Left ventricle myocardium inferior (tissue), 1 donor: ENCODE measurements around the gene ELMO1. TPM values are rescaled to one million over a fixed set of nuclear protein-coding genes. Genes with fewer than 3 reads are reported as not detected.
A peak's percentile ranks its signal among the peaks of the same experiment; 100 is the strongest.

ENCODE experiments used
- DNase-seq: peaks from one replicate; pipeline ENCODE4 v3.0.0-alpha.2; 2020
- H3K27ac ChIP-seq: fragments of 200-600 bp; replicated peaks from 2 replicates; pipeline ENCODE4 v1.8.0; 2021
- H3K27me3 ChIP-seq: fragments of 200-600 bp; 2 replicates; pipeline ENCODE4 v1.8.0; 2021; ENCODE audit warnings: low read depth
- H3K36me3 ChIP-seq: fragments of 200-600 bp; 2 replicates; pipeline ENCODE4 v1.8.0; 2021
- H3K4me1 ChIP-seq: fragments of 200-600 bp; 2 replicates; pipeline ENCODE4 v1.8.0; 2021
- H3K4me3 ChIP-seq: fragments of 200-600 bp; 2 replicates; pipeline ENCODE4 v1.8.0; 2021; ENCODE audit warnings: mild to moderate bottlenecking, moderate library complexity
- H3K9me3 ChIP-seq: fragments of 200-600 bp; replicated peaks from 2 replicates; pipeline ENCODE4 v1.8.0; 2021
- CTCF ChIP-seq: fragments of 200-600 bp; IDR thresholded peaks from 2 replicates; pipeline ENCODE4 v1.8.0; 2021; ENCODE audit warnings: antibody characterized with exemption, mild to moderate bottlenecking, borderline replicate concordance
- intact Hi-C: fragments of 100-400 bp; cut with micrococcal nuclease; formaldehyde crosslinking; loops from one replicate; pipeline ENCODE4 v1.11.0; 2022
- total RNA-seq: library from RNA; stranded (reverse); fragmentation: NEBNext Ultra II Directional; extraction: Animal tissue kit (Norgen Biotek cat#: 25700); gene quantifications from one replicate; pipeline ENCODE4 v1.2.1, GENCODE V29; 2021
- donor health status: DM: no; HTN: yes; CAD: no; lungs with severe emphysema.

ELMO1 gene
- total RNA-seq, 1 donor from 2014 or later: 10.0 TPM

- DNase-seq: no peak
- Histone ChIP-seq H3K27me3 (no peaks in the 10 kb centered on the region), H3K36me3 (no peaks in the 10 kb centered on the region), H3K9me3 (no peaks in the 10 kb centered on the region), H3K27ac (peak overlapping the region; percentile 60), H3K4me1 (peaks cover 81% of the 10 kb centered on the region), H3K4me3 (no peak overlapping the region)
- intact Hi-C loops: no loop called here
- TF ChIP-seq CTCF: no peak
Measured at GRCh38 chr7:37285706-37286453, 162.8 kb downstream of the ELMO1 start.

GRCh38 chr7:37284805-37285231 is 163.8 kb downstream of the ELMO1 start:
- TF ChIP-seq CTCF: peak; percentile 83
- Histone ChIP-seq H3K4me3 (no peak overlapping the region), H3K9me3 (no peaks in the 10 kb centered on the region), H3K4me1 (peaks cover 75% of the 10 kb centered on the region), H3K27me3 (no peaks in the 10 kb centered on the region), H3K36me3 (no peaks in the 10 kb centered on the region), H3K27ac (peak overlapping the region; percentile 60)
- peak; percentile 38 for DNase-seq
- intact Hi-C loops: no loop called here

GRCh38 chr7:37284285-37284684 is 164.4 kb downstream of the ELMO1 start:
- no peaks in the 10 kb centered on the region for H3K36me3 ChIP-seq
- no peak for DNase-seq
- H3K27ac ChIP-seq: peak overlapping the region; percentile 60
- H3K9me3 ChIP-seq: no peaks in the 10 kb centered on the region
- H3K27me3 ChIP-seq: no peaks in the 10 kb centered on the region
- peaks cover 69% of the 10 kb centered on the region for H3K4me1 ChIP-seq
- TF ChIP-seq CTCF: no peak
- H3K4me3 ChIP-seq: no peak overlapping the region
- intact Hi-C loops: no loop called here

GRCh38 chr7:37283716-37284115 is 164.9 kb downstream of the ELMO1 start:
- peak overlapping the region; percentile 60 for H3K27ac ChIP-seq
- no peak for TF ChIP-seq CTCF
- H3K4me3 ChIP-seq: no peak overlapping the region
- peaks cover 66% of the 10 kb centered on the region for H3K4me1 ChIP-seq
- H3K36me3 ChIP-seq: no peaks in the 10 kb centered on the region
- H3K9me3 ChIP-seq: no peaks in the 10 kb centered on the region
- no peak for DNase-seq
- no peaks in the 10 kb centered on the region for H3K27me3 ChIP-seq
- intact Hi-C loops: no loop called here

- no peak for DNase-seq
- Histone ChIP-seq H3K4me3 (no peak overlapping the region), H3K9me3 (no peaks in the 10 kb centered on the region), H3K36me3 (no peaks in the 10 kb centered on the region), H3K4me1 (peaks cover 66% of the 10 kb centered on the region), H3K27me3 (no peaks in the 10 kb centered on the region), H3K27ac (peak overlapping the region; percentile 60)
- no peak for TF ChIP-seq CTCF
- intact Hi-C loops: no loop called here
Measured at GRCh38 chr7:37282927-37283326, 165.7 kb downstream of the ELMO1 start.
